Right renal cortex interstitium (tissue), 3 donors: ENCODE data around the gene LSG1. TPM values are rescaled to one million over a fixed set of nuclear protein-coding genes. Genes with fewer than 3 reads are reported as not detected.

Source experiments
- DNase-seq, 3 donors: peaks; one replicate each; pipeline ENCODE4 v3.0.0-alpha.2; 2013; ENCODE audit warnings: low read depth in 3 of 3, low spot score in 2 of 3
- polyA plus RNA-seq, 3 donors: library from polyadenylated mRNA; unstranded; fragments of 120-200 nt; gene quantifications; one replicate each; pipeline ENCODE4 v1.2.1, GENCODE V29; 2013; ENCODE audit not compliant: insufficient read length in 3 of 3

Gene LSG1
- polyA plus RNA-seq, 3 donors = 33.5 to 41.5 (median 39.8) TPM

DNA sequence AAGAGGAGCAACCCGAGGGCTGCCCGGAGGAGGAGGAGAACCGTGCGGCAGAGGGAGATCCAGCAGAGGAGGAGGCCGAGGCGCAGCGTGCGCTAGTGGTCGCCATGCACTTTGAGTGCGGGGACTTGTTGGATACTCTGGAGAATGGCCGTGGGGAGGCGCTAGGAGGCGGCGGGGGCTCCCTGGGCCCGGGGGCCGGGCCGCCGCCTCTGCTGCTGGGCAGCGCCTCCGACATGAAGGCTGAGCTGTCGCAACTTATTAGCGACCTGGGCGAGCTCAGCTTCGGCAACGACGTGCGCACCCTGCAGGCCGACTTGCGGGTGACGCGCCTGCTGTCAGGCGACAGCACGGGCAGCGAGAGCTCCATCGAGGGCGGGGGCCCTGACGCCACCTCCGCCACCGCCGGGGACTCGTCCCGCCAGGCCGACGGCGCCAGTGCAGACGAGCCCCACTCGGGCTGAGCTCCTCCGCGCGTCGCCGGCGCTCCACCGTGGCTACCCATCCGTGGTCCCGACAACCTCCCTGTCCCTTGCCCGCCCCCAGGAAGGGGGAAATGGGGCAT is 15.7 kb upstream of the LSG1 start:
- peak in 1 of 3 donors; percentile 21 for DNase-seq

DNA sequence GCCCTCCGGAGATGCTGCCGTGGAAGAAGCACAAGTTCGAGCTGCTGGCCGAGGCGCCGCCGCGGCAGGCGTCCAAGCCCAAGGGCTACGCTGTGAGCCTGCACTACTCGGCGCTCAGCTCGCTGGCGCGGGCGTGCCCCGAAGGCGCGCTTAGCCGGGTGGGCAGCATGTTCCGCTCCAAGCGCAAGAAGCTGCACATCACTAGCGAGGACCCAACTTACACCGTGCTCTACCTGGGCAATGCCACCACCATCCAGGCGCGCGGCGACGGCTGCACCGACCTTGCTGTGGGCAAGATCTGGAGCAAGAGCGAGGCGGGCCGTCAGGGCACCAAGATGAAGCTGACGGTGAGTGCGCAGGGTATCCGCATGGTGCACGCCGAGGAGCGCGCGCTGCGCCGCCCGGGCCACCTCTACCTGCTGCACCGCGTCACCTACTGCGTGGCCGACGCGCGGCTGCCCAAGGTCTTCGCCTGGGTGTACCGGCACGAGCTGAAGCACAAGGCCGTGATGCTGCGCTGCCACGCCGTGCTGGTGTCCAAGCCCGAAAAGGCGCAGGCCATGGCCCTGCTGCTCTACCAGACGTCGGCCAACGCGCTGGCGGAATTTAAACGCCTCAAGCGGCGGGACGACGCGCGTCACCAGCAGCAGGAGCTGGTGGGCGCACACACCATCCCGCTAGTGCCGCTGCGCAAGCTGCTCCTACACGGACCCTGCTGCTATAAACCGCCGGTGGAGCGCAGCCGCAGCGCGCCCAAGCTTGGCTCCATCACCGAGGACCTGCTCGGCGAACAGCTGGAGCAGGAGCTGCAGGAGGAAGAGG is 15.0 kb upstream of the LSG1 start:
- DNase-seq = peak in 1 of 3 donors; percentile 31

DNA sequence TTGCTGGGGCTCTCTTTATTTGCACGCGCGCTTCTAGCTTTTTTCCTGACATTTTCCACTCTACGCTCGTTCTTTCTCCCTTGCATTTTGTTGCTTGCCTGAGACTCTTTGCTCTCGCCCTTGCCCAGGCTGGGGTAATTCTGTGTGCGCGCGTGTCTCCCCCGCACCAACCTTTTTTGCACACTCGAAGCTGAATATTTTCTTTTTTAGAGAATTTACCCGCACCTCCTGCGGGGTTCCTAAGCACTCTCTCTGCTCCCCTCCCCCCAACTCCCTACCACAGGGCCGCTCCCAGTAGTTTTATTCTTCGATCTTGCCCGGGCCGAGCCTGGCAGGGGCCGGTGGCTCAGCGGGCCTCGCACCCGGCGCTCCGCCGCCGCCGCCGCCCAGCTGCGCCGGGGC is 14.4 kb upstream of the LSG1 start:
- DNase-seq = no peak

DNA sequence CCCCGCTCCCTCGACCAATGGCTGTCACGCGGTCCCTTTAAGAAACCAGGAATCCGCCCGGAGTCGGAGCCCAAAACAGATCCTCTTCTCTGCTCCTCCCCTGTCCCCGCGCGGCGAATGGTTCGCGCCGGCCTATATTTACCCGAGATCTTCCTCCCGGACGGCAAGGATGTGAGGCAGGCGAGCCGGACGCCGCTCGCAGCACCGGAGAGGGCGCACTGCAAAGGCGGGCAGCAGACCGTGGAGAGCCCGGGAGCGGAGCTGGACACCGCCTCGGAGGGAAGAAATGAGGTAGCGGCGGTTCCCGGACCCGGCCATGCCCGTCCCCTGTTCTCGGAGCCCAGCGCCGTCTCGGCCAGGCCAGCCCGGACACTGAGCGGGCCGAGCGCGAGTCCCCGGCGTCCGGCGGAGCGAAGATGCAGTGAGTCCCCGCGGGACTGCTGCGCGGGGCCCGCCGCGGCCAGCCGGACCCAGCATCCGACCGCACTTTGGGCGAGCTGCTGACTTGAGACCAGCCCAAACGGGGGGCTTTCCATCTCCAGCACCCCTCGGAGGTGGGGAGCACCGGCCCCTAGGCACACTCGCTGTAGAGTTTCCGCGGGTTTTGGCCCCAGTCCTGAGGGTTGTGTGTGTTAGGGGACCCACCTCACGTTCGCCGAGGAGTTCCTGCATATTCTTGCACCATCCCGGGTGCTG is 13.9 kb upstream of the LSG1 start, which contains the start of gene FAM43A:
Gene FAM43A (plus strand): TSS at position 166 of the 696 bp plus-strand sequence. CDS start 944 bp downstream, outside the sequence.
- DNase-seq = peak in 1 of 3 donors; percentile 70

DNA sequence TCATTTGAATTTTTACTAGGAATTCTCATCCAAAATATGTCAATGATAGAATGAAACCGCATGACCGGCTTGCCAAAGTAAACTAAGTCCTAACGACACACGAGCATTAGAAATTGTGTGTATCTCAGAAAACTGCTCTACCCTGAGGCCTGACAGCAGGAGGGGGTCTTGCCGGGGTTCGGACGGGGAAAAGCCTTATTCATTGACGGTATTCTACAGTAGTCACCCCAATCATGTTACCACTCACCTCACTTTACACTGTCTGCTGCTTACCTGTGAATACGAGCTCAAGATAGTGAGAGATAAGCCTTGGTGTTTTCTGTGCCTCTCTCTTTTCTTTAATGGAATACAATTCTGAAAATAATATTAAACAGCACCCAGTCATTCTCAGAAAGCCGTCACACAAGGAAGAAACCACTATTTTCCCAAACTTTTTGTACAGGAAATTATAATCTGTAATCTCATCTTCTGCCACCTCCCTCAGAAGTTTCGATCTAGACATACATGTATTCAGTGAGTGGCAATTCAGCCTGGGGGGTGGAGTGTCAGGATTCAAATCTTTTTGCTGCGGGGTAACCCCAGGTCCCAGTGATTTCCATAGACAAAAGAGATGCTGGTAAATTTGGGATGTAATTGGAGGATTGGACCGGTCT is 13.2 kb upstream of the LSG1 start:
- DNase-seq = no peak

DNA sequence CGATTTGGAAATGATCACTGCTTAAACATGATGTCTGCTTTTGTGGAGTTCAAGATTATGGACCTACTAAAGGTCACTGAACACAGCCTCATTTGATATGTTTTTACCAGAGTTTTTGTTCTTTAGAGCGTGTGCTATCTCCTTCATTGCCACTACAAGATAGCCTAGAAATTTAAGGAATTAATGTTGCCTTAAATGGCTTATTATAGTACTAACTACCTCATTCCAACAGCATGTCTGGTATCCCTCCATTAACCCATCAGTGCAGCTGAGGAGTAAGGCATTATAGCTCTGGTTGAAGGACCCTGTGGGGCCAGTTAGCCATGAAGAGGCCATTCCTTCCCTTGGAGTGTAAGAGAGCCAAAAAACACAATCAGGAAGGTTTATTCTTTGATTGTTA is 11.4 kb upstream of the LSG1 start:
- DNase-seq = no peak

DNA sequence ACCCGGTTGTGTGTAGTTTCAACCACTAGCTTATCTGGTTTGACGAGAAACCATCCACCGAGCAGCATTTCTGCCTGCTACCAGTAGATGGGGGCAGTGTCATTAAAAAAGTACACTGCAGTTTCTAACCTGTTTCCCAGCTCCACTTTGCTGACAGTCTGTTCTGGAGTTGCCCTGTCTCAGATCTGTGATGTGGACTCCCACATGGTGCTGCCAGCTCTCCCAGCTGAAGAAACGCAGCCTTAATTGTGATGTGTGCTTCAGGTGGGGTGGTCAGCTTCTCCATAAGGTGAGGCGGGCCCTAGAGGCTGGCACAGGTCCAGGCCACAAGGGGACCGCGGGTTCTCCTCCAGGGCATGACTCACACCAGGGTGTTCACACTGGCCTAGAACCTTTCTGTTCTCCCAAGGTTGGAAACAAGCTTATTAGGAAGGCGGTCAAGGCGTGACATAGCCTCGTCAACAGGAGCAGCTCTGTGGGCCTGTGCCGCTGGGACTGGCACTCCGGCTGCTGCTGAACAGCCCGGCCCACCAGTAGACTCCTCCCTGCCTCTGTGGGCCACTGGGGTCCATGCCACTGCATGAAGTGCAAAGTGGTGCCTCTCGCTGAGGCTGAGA is 10.8 kb upstream of the LSG1 start:
- peak in 1 of 3 donors; percentile 67 for DNase-seq

DNA sequence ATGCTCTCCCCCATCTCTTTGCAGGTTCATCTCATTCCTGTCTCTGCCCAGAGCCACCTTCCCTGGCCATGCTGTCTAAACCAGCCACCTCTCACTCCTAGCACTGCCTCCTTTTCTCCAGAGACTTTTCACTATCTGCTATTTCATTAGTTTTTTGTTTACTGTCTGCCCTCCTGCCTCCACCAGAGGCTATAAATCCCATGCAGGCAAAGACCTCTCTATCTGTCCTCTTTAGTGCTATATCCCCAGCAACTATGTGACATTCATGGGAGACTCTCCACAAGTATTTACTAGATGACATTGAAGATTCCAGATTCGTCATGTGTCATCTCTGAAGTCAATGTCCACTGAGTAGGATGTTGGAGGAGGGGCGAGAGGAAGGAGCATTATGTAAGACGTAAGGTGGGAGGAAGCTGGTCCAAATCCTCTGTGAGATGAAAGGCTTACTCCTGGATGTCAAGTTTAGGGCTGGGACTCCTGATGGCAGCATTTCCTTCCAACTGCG is 10.2 kb upstream of the LSG1 start:
- DNase-seq = no peak

DNA sequence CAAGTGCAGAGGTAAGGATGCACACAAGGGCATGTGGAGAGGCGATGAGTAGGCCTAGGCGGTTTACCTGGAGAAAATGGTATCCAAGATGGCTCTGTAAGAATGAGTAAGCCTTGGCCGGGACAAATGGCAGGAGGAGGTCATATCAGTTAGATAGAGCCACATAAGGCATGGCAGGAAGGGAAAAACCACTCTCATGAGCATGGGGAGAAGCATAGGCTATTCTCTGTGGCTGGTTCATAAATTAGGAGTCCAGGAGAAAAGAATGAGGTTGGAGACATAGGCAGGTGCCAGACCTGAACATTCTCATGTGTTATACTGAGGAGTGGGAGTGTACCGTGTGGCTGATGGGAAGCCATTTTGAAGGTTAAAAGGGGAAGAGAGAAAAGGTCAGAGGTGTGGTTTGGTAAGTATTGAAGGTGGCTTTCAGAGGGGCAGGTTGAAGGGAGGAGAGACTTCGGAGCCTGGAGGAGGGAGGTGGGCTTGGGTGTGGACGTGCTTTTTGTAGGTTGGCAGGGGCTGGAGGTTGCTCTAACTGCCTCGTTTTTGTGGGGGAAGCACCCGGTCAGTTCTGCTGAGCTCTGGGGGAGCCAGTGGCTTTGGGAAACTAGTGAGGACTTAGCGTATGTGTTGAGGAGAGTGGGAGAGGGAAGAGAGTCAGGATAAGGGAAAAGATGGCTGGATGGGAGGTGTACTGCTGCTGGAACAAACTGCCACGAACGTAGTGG is 9.1 kb upstream of the LSG1 start:
- DNase-seq = no peak

DNA sequence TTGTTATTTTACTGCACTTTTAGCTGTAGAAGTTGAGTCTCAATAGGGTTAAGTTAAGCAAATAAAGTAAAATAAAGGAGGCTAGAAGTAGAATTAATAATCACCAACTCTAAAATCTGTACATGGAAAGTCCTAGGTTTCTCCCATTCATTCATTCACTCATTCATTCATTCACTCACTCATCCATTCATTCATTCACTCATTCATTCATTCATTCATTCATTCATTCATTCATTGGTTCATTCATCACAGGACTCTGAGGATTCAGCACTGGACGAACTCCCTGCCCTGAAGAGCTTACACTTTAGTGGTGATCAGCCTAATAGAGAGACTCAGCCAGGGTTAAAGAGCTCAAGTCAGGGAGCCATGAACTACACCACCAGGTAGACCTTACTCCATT is 4.5 kb upstream of the LSG1 start:
- DNase-seq = no peak

DNA sequence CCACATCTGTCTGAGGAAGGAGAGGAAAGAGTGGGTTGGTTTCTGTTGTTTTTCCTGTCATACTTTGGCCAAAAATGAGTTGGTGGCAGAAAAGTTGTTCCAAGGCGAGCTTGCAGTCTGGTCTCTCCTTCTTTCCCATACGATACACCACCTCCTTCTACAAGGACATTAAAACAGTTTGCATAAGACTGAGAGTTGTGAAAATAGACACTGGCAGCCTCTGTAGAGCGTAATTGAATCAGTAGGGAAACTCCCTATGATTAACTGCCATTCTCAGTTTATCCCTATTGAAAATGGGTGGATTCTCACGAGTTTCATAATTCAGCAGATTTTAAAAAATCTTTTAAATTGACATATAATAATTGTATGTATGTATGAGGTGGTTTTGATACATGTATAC is 3.7 kb upstream of the LSG1 start:
- no peak for DNase-seq

DNA sequence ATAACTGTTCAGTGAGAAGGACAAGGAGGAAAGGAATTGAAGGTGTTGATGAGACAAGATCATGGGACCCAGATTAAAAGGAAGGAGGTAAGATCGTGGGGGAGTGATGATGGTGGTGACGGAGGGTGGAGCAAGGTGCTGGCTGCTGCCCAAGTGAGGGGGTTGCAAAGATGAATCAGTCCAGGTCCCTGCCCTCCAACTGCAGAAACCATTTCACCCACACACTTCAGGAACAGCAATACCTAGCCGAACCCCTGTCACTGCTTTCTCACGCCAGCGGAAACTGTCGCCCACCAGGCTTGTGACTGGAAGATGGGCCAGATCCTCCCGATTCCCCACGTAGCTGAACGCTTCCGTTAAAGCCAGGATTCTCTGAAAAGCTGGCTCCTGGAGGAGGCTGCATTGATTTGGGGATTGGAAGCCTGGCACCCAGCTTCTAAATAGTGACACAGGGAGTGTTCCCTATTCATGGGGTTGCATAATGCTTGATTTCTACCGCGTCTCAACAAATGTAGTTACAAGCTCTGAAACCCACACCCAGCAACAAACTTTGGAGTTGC is 3.2 kb upstream of the LSG1 start:
- no peak for DNase-seq

DNA sequence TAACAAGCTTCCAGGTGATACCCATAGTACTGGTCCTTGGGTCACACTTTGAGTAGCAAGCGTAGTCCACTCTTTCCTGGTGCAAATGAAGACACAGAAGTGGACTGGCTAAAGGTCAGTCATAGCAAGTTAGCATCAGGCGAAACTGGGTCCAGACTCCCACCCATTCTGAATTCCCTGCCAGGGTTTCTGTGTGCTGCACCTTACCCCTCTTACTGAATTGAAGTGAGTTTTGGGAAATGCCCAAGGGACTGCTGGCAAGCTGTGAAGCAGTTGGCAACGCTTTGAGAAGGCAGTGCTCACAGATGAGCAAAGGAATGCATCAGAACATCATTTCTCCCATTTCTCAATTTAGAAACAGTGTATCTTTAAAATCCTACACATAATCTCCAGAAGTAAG is 1.8 kb upstream of the LSG1 start:
- no peak for DNase-seq

DNA sequence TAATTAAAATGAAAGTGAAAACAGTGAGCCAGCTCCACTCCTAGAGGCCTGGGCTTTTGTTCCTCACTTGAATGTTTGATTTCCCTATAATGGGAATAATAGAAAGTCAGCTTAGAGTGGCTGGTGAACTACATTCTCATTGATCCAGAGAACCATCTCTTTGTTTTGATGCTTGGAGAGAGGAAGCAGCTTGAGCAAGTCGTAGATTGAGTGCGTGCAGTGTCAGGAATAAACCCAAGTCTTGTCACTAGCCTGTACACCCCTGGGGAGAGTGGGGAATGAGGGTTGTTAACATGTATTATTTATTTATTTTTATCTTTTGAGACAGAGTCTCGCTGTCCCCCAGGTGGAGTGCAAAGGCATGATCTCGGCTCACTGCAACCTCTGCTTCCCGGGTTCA is 885 bp upstream of the LSG1 start:
- DNase-seq = no peak

DNA sequence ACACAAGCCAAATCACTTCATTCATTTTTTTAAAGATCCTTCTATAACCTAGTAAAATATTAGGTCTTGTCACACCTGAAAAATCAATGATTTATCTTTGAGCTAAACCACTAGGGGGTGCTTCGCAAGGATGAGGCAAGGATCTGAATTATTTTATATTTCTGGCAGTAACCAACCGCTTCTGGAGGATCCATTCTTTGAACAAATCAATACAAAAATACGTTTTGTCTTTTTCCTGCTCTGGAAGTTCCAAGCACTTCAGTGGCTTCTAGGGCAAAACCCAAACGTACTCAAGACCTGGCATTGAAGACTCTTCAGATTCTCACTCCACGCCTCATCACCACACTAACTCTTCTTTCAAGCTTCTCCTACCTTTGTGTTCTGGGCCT is 486 bp downstream of the LSG1 start:
- DNase-seq = no peak

DNA sequence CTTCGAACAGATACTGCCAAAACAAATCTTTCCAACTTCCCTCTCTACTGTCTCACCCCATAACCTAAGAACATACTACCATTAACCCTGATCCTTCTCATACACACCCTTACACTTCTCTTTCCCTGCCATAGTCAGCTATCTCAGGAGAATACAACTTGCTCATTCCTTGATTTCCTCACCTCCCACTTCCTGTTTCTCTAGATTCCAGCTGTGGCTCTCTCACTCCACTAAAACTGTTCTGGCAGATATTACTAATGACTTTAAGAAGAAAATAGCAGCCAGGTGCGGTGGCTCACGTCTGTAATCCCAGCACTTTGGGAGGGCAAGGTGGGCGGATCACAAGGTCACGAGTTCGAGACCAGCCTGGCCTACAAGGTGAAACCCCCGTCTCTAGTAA is 4.6 kb downstream of the LSG1 start:
- DNase-seq = no peak

DNA sequence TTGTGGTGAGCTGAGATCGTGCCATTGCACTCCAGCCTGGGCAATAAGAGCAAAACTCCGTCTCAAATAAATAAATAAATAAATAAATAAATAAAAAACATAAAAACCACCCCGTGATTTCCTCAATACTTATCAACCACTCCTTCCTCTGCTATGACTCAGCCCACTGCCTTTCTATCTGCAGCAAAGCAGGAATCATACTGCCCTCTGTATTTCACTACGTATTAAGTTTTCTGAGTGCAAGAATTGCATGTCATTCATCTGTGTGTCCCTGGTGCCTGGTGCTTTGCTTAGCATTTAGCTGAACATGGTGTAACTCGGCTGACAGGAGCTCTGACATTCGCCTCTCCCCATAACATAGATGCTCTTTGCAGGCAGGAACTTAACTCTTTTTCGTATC is 7.1 kb downstream of the LSG1 start:
- no peak for DNase-seq

DNA sequence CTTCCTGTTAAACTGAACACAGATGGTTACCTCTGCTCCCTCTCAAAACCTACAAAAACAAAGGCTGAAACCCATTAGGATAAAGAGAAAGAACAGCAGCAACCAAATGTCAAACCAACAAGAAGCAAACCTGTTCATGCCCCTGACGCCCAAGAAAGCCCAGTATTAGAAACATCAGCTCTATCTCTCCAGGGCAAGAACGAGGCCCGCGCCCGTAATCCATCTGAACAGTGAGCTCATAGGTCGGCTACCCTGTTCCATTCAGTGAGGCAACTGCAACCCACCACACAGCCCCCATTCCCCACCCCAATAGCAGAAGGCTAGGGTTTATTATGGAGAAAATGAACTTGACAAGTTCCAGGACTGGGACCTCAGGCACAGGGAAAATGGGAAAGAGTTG is 10.0 kb downstream of the LSG1 start:
- no peak for DNase-seq

DNA sequence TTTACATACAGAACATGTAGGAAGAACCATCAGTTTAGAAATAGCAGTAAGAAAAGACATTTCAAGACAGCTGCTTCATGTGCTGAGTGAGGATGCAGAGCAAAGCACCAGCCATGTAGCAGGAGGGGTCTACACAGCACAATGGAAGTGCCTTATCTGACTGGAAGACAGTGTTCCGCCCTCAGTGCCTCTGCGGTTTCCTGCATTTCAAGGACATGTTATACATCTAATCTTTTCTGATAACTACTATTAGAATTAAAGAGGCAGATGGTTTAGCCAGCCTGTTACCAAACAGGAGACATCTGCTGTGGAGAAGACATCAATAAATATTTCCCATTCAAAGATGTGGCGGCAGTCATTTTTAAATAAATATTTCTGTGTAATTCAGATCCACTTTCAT is 10.6 kb downstream of the LSG1 start:
- DNase-seq = no peak

DNA sequence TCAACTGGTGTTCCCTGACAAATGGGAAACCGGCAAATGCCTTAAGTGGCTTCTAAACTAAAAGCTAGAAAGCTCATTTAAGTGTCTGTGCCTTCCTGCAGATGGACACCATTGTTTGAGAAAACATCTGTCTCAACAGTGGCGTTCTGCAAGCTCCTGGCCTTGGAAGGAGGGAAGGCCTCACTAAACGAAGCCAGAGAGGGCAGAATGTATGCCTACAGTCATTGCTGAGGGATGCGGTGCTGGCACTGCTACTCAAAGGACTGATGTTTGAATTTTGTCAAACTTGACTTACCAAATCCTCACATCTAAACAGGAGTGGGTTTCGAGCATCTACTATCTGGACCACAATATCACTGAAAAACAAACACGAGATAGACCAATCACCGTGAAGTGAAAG is 12.2 kb downstream of the LSG1 start:
- DNase-seq = no peak
